Measurements from ENCODE around the gene BCL2L11. TPM values are rescaled to one million over a fixed set of nuclear protein-coding genes. Genes with fewer than 3 reads are reported as not detected.

BCL2L11 gene
- total and polyA plus RNA-seq, 9 of the 15 experiments (the other 6 are each of a cell fraction or from before 2014, with no cell fraction given), result 2.2 to 18.8 (median 5.0) TPM

DNA sequence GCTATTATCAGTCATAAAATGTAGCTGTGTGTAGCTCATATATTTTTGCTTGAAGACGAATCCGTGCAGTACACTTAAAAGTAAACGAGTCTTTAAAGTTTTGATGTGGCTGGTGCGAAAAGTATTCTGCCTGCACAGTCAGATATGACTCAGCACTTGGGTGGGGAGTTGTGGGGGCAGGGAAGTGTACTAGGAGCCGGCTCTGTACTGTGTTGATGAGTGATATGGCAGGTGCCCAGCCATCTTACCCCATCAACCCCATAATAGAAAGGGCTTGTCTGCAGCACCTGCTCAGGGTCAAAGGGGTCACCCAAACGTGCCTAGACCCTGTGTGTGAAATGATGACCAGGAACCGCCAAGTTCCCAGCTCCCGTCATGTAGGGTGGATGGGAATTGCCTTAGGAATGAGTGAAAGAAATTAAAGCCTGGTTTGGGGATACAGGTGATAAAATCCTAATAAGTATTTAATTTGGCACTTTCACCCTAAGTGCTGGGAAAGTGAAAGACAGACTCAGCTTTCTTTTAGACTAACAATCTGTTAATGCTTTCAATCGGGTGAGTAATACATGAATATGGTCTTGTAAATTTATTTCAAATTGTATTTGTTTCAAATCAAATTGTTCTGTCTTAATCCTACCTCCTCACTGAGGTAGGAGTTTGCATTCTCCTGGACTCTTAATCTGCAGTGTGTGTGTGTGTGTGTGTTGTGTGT is 48.0 kb downstream of the BCL2L11 start (continued):
- TF ChIP-seq VEZF1 (CRISPR knock-in tag; IDR thresholded peaks at IDR 0.05), result peak; percentile 73
- peak; percentile 81 for TF ChIP-seq HDAC2 (IDR thresholded peaks at IDR 0.05)
- peak; percentile 27; the same call in 1 of the 2 replicates for TF ChIP-seq RNF2 (IDR thresholded peaks at IDR 0.05)
- TF ChIP-seq MYNN (IDR thresholded peaks at IDR 0.05), result peak; percentile 72; the same call in 1 of the 2 replicates
- no peak for TF ChIP-seq MYNN (CRISPR knock-in tag; IDR thresholded peaks at IDR 0.05)
- peak; percentile 57; the same call in 1 of the 2 replicates for TF ChIP-seq NBN (IDR thresholded peaks at IDR 0.05; ENCODE audit: low read depth)
- TF ChIP-seq MTA2 (IDR thresholded peaks at IDR 0.05; ENCODE audit: low read depth), result peak; percentile 22; the same call in 1 of the 2 replicates
- peak; percentile 41; the same call in 1 of the 2 replicates for TF ChIP-seq KLF16 (IDR thresholded peaks at IDR 0.05)
- peak; percentile 50; the same call in 1 of the 2 replicates for TF ChIP-seq CHD2 (IDR thresholded peaks at IDR 0.05; ENCODE audit: low read depth, low read length)
- TF ChIP-seq, protein P1, sequence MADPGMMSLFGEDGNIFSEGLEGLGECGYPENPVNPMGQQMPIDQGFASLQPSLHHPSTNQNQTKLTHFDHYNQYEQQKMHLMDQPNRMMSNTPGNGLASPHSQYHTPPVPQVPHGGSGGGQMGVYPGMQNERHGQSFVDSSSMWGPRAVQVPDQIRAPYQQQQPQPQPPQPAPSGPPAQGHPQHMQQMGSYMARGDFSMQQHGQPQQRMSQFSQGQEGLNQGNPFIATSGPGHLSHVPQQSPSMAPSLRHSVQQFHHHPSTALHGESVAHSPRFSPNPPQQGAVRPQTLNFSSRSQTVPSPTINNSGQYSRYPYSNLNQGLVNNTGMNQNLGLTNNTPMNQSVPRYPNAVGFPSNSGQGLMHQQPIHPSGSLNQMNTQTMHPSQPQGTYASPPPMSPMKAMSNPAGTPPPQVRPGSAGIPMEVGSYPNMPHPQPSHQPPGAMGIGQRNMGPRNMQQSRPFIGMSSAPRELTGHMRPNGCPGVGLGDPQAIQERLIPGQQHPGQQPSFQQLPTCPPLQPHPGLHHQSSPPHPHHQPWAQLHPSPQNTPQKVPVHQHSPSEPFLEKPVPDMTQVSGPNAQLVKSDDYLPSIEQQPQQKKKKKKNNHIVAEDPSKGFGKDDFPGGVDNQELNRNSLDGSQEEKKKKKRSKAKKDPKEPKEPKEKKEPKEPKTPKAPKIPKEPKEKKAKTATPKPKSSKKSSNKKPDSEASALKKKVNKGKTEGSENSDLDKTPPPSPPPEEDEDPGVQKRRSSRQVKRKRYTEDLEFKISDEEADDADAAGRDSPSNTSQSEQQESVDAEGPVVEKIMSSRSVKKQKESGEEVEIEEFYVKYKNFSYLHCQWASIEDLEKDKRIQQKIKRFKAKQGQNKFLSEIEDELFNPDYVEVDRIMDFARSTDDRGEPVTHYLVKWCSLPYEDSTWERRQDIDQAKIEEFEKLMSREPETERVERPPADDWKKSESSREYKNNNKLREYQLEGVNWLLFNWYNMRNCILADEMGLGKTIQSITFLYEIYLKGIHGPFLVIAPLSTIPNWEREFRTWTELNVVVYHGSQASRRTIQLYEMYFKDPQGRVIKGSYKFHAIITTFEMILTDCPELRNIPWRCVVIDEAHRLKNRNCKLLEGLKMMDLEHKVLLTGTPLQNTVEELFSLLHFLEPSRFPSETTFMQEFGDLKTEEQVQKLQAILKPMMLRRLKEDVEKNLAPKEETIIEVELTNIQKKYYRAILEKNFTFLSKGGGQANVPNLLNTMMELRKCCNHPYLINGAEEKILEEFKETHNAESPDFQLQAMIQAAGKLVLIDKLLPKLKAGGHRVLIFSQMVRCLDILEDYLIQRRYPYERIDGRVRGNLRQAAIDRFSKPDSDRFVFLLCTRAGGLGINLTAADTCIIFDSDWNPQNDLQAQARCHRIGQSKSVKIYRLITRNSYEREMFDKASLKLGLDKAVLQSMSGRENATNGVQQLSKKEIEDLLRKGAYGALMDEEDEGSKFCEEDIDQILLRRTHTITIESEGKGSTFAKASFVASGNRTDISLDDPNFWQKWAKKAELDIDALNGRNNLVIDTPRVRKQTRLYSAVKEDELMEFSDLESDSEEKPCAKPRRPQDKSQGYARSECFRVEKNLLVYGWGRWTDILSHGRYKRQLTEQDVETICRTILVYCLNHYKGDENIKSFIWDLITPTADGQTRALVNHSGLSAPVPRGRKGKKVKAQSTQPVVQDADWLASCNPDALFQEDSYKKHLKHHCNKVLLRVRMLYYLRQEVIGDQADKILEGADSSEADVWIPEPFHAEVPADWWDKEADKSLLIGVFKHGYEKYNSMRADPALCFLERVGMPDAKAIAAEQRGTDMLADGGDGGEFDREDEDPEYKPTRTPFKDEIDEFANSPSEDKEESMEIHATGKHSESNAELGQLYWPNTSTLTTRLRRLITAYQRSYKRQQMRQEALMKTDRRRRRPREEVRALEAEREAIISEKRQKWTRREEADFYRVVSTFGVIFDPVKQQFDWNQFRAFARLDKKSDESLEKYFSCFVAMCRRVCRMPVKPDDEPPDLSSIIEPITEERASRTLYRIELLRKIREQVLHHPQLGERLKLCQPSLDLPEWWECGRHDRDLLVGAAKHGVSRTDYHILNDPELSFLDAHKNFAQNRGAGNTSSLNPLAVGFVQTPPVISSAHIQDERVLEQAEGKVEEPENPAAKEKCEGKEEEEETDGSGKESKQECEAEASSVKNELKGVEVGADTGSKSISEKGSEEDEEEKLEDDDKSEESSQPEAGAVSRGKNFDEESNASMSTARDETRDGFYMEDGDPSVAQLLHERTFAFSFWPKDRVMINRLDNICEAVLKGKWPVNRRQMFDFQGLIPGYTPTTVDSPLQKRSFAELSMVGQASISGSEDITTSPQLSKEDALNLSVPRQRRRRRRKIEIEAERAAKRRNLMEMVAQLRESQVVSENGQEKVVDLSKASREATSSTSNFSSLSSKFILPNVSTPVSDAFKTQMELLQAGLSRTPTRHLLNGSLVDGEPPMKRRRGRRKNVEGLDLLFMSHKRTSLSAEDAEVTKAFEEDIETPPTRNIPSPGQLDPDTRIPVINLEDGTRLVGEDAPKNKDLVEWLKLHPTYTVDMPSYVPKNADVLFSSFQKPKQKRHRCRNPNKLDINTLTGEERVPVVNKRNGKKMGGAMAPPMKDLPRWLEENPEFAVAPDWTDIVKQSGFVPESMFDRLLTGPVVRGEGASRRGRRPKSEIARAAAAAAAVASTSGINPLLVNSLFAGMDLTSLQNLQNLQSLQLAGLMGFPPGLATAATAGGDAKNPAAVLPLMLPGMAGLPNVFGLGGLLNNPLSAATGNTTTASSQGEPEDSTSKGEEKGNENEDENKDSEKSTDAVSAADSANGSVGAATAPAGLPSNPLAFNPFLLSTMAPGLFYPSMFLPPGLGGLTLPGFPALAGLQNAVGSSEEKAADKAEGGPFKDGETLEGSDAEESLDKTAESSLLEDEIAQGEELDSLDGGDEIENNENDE (IDR thresholded peaks at IDR 0.05; ENCODE audit: low read depth, low read length), result no peak
- 0 out of 2 replicates have a peak, but pooled peaks have one; percentile 29 for TF ChIP-seq CREM (IDR thresholded peaks at IDR 0.05; ENCODE audit: low read depth)
- TF ChIP-seq, protein P2, sequence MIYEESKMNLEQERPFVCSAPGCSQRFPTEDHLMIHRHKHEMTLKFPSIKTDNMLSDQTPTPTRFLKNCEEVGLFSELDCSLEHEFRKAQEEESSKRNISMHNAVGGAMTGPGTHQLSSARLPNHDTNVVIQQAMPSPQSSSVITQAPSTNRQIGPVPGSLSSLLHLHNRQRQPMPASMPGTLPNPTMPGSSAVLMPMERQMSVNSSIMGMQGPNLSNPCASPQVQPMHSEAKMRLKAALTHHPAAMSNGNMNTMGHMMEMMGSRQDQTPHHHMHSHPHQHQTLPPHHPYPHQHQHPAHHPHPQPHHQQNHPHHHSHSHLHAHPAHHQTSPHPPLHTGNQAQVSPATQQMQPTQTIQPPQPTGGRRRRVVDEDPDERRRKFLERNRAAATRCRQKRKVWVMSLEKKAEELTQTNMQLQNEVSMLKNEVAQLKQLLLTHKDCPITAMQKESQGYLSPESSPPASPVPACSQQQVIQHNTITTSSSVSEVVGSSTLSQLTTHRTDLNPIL (CRISPR knock-in tag; IDR thresholded peaks at IDR 0.05), result no peak
- TF ChIP-seq MNT (conservative IDR thresholded peaks at IDR 0.05), result peak in 1 of 2 experiments; percentile 47; a peak in 1 of 4 replicates
